Kidney capillary endothelial cell (primary cell): ENCODE measurements around the gene COX11.
A peak's percentile ranks its signal among the peaks of the same experiment; 100 is the strongest.

Experiments used
- DNase-seq: peaks from one replicate; pipeline ENCODE4 v3.0.0-alpha.2; 2018; ENCODE audit warnings: low spot score

COX11 gene

GRCh38 chr17:54968262-54968987, at the start of gene COX11, which contains the start of gene STXBP4:
COX11 (minus strand) TSS chr17:54968654; CDS start chr17:54968646, 8 bp downstream.
STXBP4 (plus strand) TSS chr17:54968765; CDS start chr17:54986220, 17,455 bp downstream.
- DNase-seq, result peak; percentile 94

- DNase-seq, result peak; percentile 6
These were observed 37.1 kb upstream of the COX11 start for GRCh38 chr17:55005520-55005919.

GRCh38 chr17:55004484-55004883, 36.0 kb upstream of the COX11 start:
- DNase-seq, result no peak

GRCh38 chr17:55002458-55002857, 34.0 kb upstream of the COX11 start:
- DNase-seq, result no peak

- DNase-seq, result no peak
These were observed 28.0 kb upstream of the COX11 start for GRCh38 chr17:54996441-54996840.

GRCh38 chr17:54992797-54993639, 24.6 kb upstream of the COX11 start:
- DNase-seq, result peak; percentile 38

- no peak for DNase-seq
These were observed 23.1 kb upstream of the COX11 start for GRCh38 chr17:54991567-54991966.

GRCh38 chr17:54990118-54990517, 21.7 kb upstream of the COX11 start:
- DNase-seq, result no peak

- no peak for DNase-seq
These were observed 17.0 kb upstream of the COX11 start for GRCh38 chr17:54985476-54985875.

GRCh38 chr17:54983260-54983659, 14.8 kb upstream of the COX11 start:
- DNase-seq, result no peak

GRCh38 chr17:54982399-54982798, 13.9 kb upstream of the COX11 start:
- DNase-seq, result no peak

- DNase-seq, result no peak
These were observed 11.9 kb upstream of the COX11 start for GRCh38 chr17:54980375-54980774.

GRCh38 chr17:54979657-54980056, 11.2 kb upstream of the COX11 start:
- no peak for DNase-seq

GRCh38 chr17:54977744-54978143, 9.3 kb upstream of the COX11 start:
- DNase-seq, result no peak

GRCh38 chr17:54976316-54976715, 7.9 kb upstream of the COX11 start:
- DNase-seq, result no peak

- no peak for DNase-seq
These were observed 6.3 kb upstream of the COX11 start for GRCh38 chr17:54974759-54975158.

- DNase-seq, result no peak
These were observed 4.1 kb upstream of the COX11 start for GRCh38 chr17:54972406-54973138.

GRCh38 chr17:54971901-54972300, 3.4 kb upstream of the COX11 start:
- no peak for DNase-seq

GRCh38 chr17:54971147-54971546, 2.7 kb upstream of the COX11 start:
- no peak for DNase-seq

- no peak for DNase-seq
These were observed 1.5 kb upstream of the COX11 start for GRCh38 chr17:54969658-54970572.

- DNase-seq, result peak; percentile 38
These were observed 506 bp upstream of the COX11 start for GRCh38 chr17:54968988-54969332.
